Activated naive CD8-positive, alpha-beta T cell treated with anti-CD3 and anti-CD28 coated beads, Interleukin-2, amount 50 U/mL, for 24 hours (primary cell): ENCODE results near the gene AIDA.

Source experiments
- ATAC-seq: fragments of 150-1000 bp; cut with Tn5 transposase; one replicate; pipeline ENCODE4 v1.10.0; 2021
- DNase-seq: peaks from one replicate; pipeline ENCODE4 v3.0.0; 2021
- H3K27ac Mint-ChIP-seq: one replicate; pipeline ENCODE4 v1.8.0; 2021; ENCODE audit warnings: mild to moderate bottlenecking, mixed read lengths
- H3K27me3 Mint-ChIP-seq: one replicate; pipeline ENCODE4 v1.8.0; 2021; ENCODE audit warnings: mixed read lengths
- H3K36me3 Mint-ChIP-seq: one replicate; pipeline ENCODE4 v1.8.0; 2021; ENCODE audit warnings: low read depth, mixed read lengths
- H3K4me1 Mint-ChIP-seq: one replicate; pipeline ENCODE4 v1.8.0; 2021; ENCODE audit warnings: mixed read lengths
- H3K4me3 Mint-ChIP-seq: one replicate; pipeline ENCODE4 v1.8.0; 2021; ENCODE audit warnings: mild to moderate bottlenecking, moderate library complexity, mixed read lengths
- H3K9me3 Mint-ChIP-seq: one replicate; pipeline ENCODE4 v1.8.0; 2021; ENCODE audit warnings: mixed read lengths

Gene AIDA

GRCh38 chr1:222734740-222735139 is 22.4 kb upstream of the AIDA start:
- Mint-ChIP-seq H3K9me3 (no peaks in the 10 kb centered on the region), H3K27me3 (no peaks in the 10 kb centered on the region), H3K36me3 (peaks cover 36% of the 10 kb centered on the region), H3K4me1 (peaks cover 21% of the 10 kb centered on the region), H3K27ac (no peak overlapping the region), H3K4me3 (no peak overlapping the region)
- no peak for ATAC-seq
- no peak for DNase-seq

- H3K27me3 Mint-ChIP-seq, result no peaks in the 10 kb centered on the region
- peak overlapping the region; percentile 61 for H3K27ac Mint-ChIP-seq
- H3K36me3 Mint-ChIP-seq, result peaks cover 50% of the 10 kb centered on the region
- H3K9me3 Mint-ChIP-seq, result no peaks in the 10 kb centered on the region
- peaks cover 19% of the 10 kb centered on the region for H3K4me1 Mint-ChIP-seq
- DNase-seq, result no peak
- H3K4me3 Mint-ChIP-seq, result no peak overlapping the region
- peak; percentile 46 for ATAC-seq
Measured at GRCh38 chr1:222732216-222733159, 20.2 kb upstream of the AIDA start.

- H3K4me3 Mint-ChIP-seq, result no peak overlapping the region
- H3K27me3 Mint-ChIP-seq, result no peaks in the 10 kb centered on the region
- H3K36me3 Mint-ChIP-seq, result peaks cover 56% of the 10 kb centered on the region
Measured at GRCh38 chr1:222730866-222731265, 18.6 kb upstream of the AIDA start.

GRCh38 chr1:222728746-222729145 is 16.5 kb upstream of the AIDA start:
- no peaks in the 10 kb centered on the region for H3K27me3 Mint-ChIP-seq
- peaks cover 60% of the 10 kb centered on the region for H3K36me3 Mint-ChIP-seq
- H3K4me3 Mint-ChIP-seq, result no peak overlapping the region
- H3K27ac Mint-ChIP-seq, result no peak overlapping the region
- H3K9me3 Mint-ChIP-seq, result no peaks in the 10 kb centered on the region
- peaks cover 19% of the 10 kb centered on the region for H3K4me1 Mint-ChIP-seq
- DNase-seq (no peak), ATAC-seq (no peak)

More at GRCh38 chr1:222730866-222731265, 18.6 kb upstream of the AIDA start:
- H3K4me1 Mint-ChIP-seq, result peaks cover 19% of the 10 kb centered on the region
- no peak for ATAC-seq
- no peak for DNase-seq
- H3K27ac Mint-ChIP-seq, result peak overlapping the region; percentile 48
- no peaks in the 10 kb centered on the region for H3K9me3 Mint-ChIP-seq

- Mint-ChIP-seq H3K9me3 (no peaks in the 10 kb centered on the region), H3K36me3 (peaks cover 37% of the 10 kb centered on the region), H3K4me3 (no peak overlapping the region), H3K27ac (no peak overlapping the region), H3K27me3 (no peaks in the 10 kb centered on the region), H3K4me1 (peaks cover 16% of the 10 kb centered on the region)
- DNase-seq (no peak), ATAC-seq (no peak)
Measured at GRCh38 chr1:222716393-222716792, 4.1 kb upstream of the AIDA start.

GRCh38 chr1:222713091-222713961 is 1.0 kb upstream of the AIDA start:
- DNase-seq (peak; percentile 90), ATAC-seq (peak; percentile 77)
- Mint-ChIP-seq H3K36me3 (peaks cover 30% of the 10 kb centered on the region), H3K27me3 (no peaks in the 10 kb centered on the region), H3K9me3 (no peaks in the 10 kb centered on the region), H3K4me3 (peak overlapping the region; percentile 98), H3K4me1 (peaks cover 40% of the 10 kb centered on the region), H3K27ac (peak overlapping the region; percentile 97)

GRCh38 chr1:222711319-222712252 is 705 bp downstream of the AIDA start:
- Mint-ChIP-seq H3K36me3 (peaks cover 27% of the 10 kb centered on the region), H3K27me3 (no peaks in the 10 kb centered on the region), H3K9me3 (no peaks in the 10 kb centered on the region)

GRCh38 chr1:222709700-222710153 is 2.6 kb downstream of the AIDA start:
- Mint-ChIP-seq H3K4me3 (peak overlapping the region; percentile 10), H3K27me3 (no peaks in the 10 kb centered on the region), H3K9me3 (peaks cover 5% of the 10 kb centered on the region), H3K4me1 (peaks cover 58% of the 10 kb centered on the region), H3K27ac (no peak overlapping the region), H3K36me3 (peaks cover 32% of the 10 kb centered on the region)
- ATAC-seq (no peak), DNase-seq (no peak)

More at GRCh38 chr1:222711319-222712252, 705 bp downstream of the AIDA start:
- Mint-ChIP-seq H3K4me3 (peak overlapping the region; percentile 98), H3K27ac (peak overlapping the region; percentile 94), H3K4me1 (peaks cover 48% of the 10 kb centered on the region)
- ATAC-seq (peak; percentile 51), DNase-seq (peak; percentile 55)

- H3K27ac Mint-ChIP-seq, result no peak overlapping the region
- no peaks in the 10 kb centered on the region for H3K27me3 Mint-ChIP-seq
- H3K36me3 Mint-ChIP-seq, result peaks cover 35% of the 10 kb centered on the region
- peaks cover 57% of the 10 kb centered on the region for H3K4me1 Mint-ChIP-seq
- DNase-seq, result no peak
- no peak for ATAC-seq
- H3K9me3 Mint-ChIP-seq, result peaks cover 15% of the 10 kb centered on the region
- no peak overlapping the region for H3K4me3 Mint-ChIP-seq
Measured at GRCh38 chr1:222706815-222707214, 5.5 kb downstream of the AIDA start.

- H3K4me3 Mint-ChIP-seq, result no peak overlapping the region
- peaks cover 39% of the 10 kb centered on the region for H3K4me1 Mint-ChIP-seq
- peaks cover 15% of the 10 kb centered on the region for H3K9me3 Mint-ChIP-seq
- H3K27me3 Mint-ChIP-seq, result no peaks in the 10 kb centered on the region
- peaks cover 39% of the 10 kb centered on the region for H3K36me3 Mint-ChIP-seq
- DNase-seq, result no peak
- ATAC-seq, result no peak
- H3K27ac Mint-ChIP-seq, result no peak overlapping the region
Measured at GRCh38 chr1:222704260-222704659, 8.0 kb downstream of the AIDA start.

- H3K4me1 Mint-ChIP-seq, result peaks cover 28% of the 10 kb centered on the region
- H3K27me3 Mint-ChIP-seq, result no peaks in the 10 kb centered on the region
- H3K27ac Mint-ChIP-seq, result no peak overlapping the region
- ATAC-seq (no peak), DNase-seq (no peak)
- peaks cover 15% of the 10 kb centered on the region for H3K9me3 Mint-ChIP-seq
- peaks cover 36% of the 10 kb centered on the region for H3K36me3 Mint-ChIP-seq
- H3K4me3 Mint-ChIP-seq, result no peak overlapping the region
Measured at GRCh38 chr1:222702210-222702609, 10.1 kb downstream of the AIDA start.

GRCh38 chr1:222697826-222698225 is 14.5 kb downstream of the AIDA start:
- peaks cover 16% of the 10 kb centered on the region for H3K36me3 Mint-ChIP-seq
- H3K9me3 Mint-ChIP-seq, result no peaks in the 10 kb centered on the region
- no peaks in the 10 kb centered on the region for H3K27me3 Mint-ChIP-seq
- no peak overlapping the region for H3K4me3 Mint-ChIP-seq
- peaks cover 10% of the 10 kb centered on the region for H3K4me1 Mint-ChIP-seq
- no peak overlapping the region for H3K27ac Mint-ChIP-seq
- ATAC-seq (no peak), DNase-seq (no peak)

GRCh38 chr1:222697203-222697602 is 15.1 kb downstream of the AIDA start:
- ATAC-seq, result no peak

GRCh38 chr1:222696741-222697140 is 15.6 kb downstream of the AIDA start:
- Mint-ChIP-seq H3K27ac (no peak overlapping the region), H3K4me3 (no peak overlapping the region), H3K4me1 (peaks cover 10% of the 10 kb centered on the region), H3K9me3 (no peaks in the 10 kb centered on the region), H3K36me3 (peaks cover 12% of the 10 kb centered on the region), H3K27me3 (no peaks in the 10 kb centered on the region)
- no peak for DNase-seq
- ATAC-seq, result no peak

More at GRCh38 chr1:222697203-222697602, 15.1 kb downstream of the AIDA start:
- peaks cover 13% of the 10 kb centered on the region for H3K36me3 Mint-ChIP-seq
- no peak overlapping the region for H3K27ac Mint-ChIP-seq
- H3K4me3 Mint-ChIP-seq, result no peak overlapping the region
- peaks cover 10% of the 10 kb centered on the region for H3K4me1 Mint-ChIP-seq
- H3K27me3 Mint-ChIP-seq, result no peaks in the 10 kb centered on the region
- DNase-seq, result no peak
- no peaks in the 10 kb centered on the region for H3K9me3 Mint-ChIP-seq
